HEK293 (cell line): ENCODE data around the gene ARV1.

Experiments
- GFI1B ChIP-seq: fragments of 450-650 bp; formaldehyde crosslinking; IDR thresholded peaks from 2 replicates; pipeline ENCODE4 v1.5.1; 2016; ENCODE audit warnings: missing biosample characterization, missing genetic modification characterization
- GLI4 ChIP-seq: fragments of 450-650 bp; formaldehyde crosslinking; IDR thresholded peaks from 2 replicates; pipeline ENCODE4 v1.5.1; 2016; ENCODE audit warnings: missing biosample characterization, missing genetic modification characterization
- IKZF3 ChIP-seq: fragments of 450-650 bp; IDR thresholded peaks from 2 replicates; pipeline ENCODE4 v1.5.0; 2018; ENCODE audit warnings: missing biosample characterization, mild to moderate bottlenecking, missing genetic modification characterization, moderate library complexity
- KLF1 ChIP-seq: fragments of 450-650 bp; formaldehyde crosslinking; IDR thresholded peaks from 2 replicates; pipeline ENCODE4 v1.5.1; 2016; ENCODE audit warnings: missing biosample characterization, missing genetic modification characterization
- MZF1 ChIP-seq: fragments of 450-650 bp; formaldehyde crosslinking; IDR thresholded peaks from 2 replicates; pipeline ENCODE4 v1.5.1; 2017; ENCODE audit warnings: missing biosample characterization, missing genetic modification characterization, borderline replicate concordance
- SP2 ChIP-seq: fragments of 450-650 bp; formaldehyde crosslinking; IDR thresholded peaks from 2 replicates; pipeline ENCODE4 v1.5.1; 2016; ENCODE audit warnings: missing biosample characterization, missing genetic modification characterization
- TSHZ1 ChIP-seq: fragments of 450-650 bp; formaldehyde crosslinking; IDR thresholded peaks from 2 replicates; pipeline ENCODE4 v1.5.1; 2016; ENCODE audit warnings: missing biosample characterization, missing genetic modification characterization, borderline replicate concordance
- ZBTB26 ChIP-seq: fragments of 450-650 bp; formaldehyde crosslinking; optimal IDR thresholded peaks from 2 replicates; pipeline ENCODE3; 2016; ENCODE audit warnings: missing biosample characterization, mild to moderate bottlenecking, missing genetic modification characterization
- ZBTB48 ChIP-seq: fragments of 450-650 bp; formaldehyde crosslinking; IDR thresholded peaks from 2 replicates; pipeline ENCODE4 v1.5.1; 2016; ENCODE audit warnings: missing biosample characterization, missing genetic modification characterization
- ZNF10 ChIP-seq: fragments of 450-650 bp; formaldehyde crosslinking; IDR thresholded peaks from 2 replicates; pipeline ENCODE4 v1.5.1; 2017; ENCODE audit warnings: missing biosample characterization, missing genetic modification characterization
- ZNF121 ChIP-seq: fragments of 450-650 bp; formaldehyde crosslinking; IDR thresholded peaks from 2 replicates; pipeline ENCODE4 v1.5.1; 2016; ENCODE audit warnings: missing biosample characterization, missing genetic modification characterization
- ZNF148 ChIP-seq: fragments of 450-650 bp; formaldehyde crosslinking; IDR thresholded peaks from 2 replicates; pipeline ENCODE4 v1.5.0; 2017; ENCODE audit warnings: missing biosample characterization, missing genetic modification characterization, borderline replicate concordance
- ZNF23 ChIP-seq: fragments of 450-650 bp; formaldehyde crosslinking; IDR thresholded peaks from 2 replicates; pipeline ENCODE4 v1.5.1; 2016; ENCODE audit warnings: missing biosample characterization, missing genetic modification characterization, borderline replicate concordance
- ZNF354C ChIP-seq: fragments of 450-650 bp; formaldehyde crosslinking; IDR thresholded peaks from 2 replicates; pipeline ENCODE4 v1.5.1; 2016; ENCODE audit warnings: missing biosample characterization, missing genetic modification characterization, low read depth, borderline replicate concordance
- ZNF37A ChIP-seq: fragments of 450-650 bp; IDR thresholded peaks from 2 replicates; pipeline ENCODE4 v1.5.1; 2018; ENCODE audit warnings: missing biosample characterization, missing genetic modification characterization
- ZNF501 ChIP-seq: fragments of 450-650 bp; formaldehyde crosslinking; IDR thresholded peaks from 2 replicates; pipeline ENCODE4 v1.5.1; 2016; ENCODE audit warnings: missing biosample characterization, missing genetic modification characterization
- ZNF558 ChIP-seq: fragments of 450-650 bp; formaldehyde crosslinking; IDR thresholded peaks from 2 replicates; pipeline ENCODE4 v1.5.1; 2016; ENCODE audit warnings: missing biosample characterization, missing genetic modification characterization
- ZNF560 ChIP-seq: fragments of 450-650 bp; formaldehyde crosslinking; IDR thresholded peaks from 2 replicates; pipeline ENCODE4 v1.5.1; 2017; ENCODE audit warnings: missing biosample characterization, missing genetic modification characterization, borderline replicate concordance
- ZNF621 ChIP-seq: fragments of 450-650 bp; formaldehyde crosslinking; IDR thresholded peaks from 2 replicates; pipeline ENCODE4 v1.5.1; 2017; ENCODE audit warnings: missing biosample characterization, missing genetic modification characterization
- ZNF707 ChIP-seq: fragments of 450-650 bp; formaldehyde crosslinking; IDR thresholded peaks from 2 replicates; pipeline ENCODE4 v1.5.1; 2016; ENCODE audit warnings: missing biosample characterization, missing genetic modification characterization
- ZSCAN4 ChIP-seq: fragments of 450-650 bp; formaldehyde crosslinking; IDR thresholded peaks from 2 replicates; pipeline ENCODE4 v1.5.1; 2017; ENCODE audit warnings: missing biosample characterization, missing genetic modification characterization
- TF ChIP-seq, protein P1 (sequence below): fragments of 450-650 bp; formaldehyde crosslinking; IDR thresholded peaks from 2 replicates; pipeline ENCODE4 v1.5.1; 2016; ENCODE audit warnings: missing biosample characterization, missing genetic modification characterization
- TF ChIP-seq, protein P2 (sequence below): fragments of 450-650 bp; formaldehyde crosslinking; IDR thresholded peaks from 2 replicates; pipeline ENCODE4 v1.5.1; 2016; ENCODE audit warnings: missing biosample characterization, missing genetic modification characterization

Gene ARV1

DNA sequence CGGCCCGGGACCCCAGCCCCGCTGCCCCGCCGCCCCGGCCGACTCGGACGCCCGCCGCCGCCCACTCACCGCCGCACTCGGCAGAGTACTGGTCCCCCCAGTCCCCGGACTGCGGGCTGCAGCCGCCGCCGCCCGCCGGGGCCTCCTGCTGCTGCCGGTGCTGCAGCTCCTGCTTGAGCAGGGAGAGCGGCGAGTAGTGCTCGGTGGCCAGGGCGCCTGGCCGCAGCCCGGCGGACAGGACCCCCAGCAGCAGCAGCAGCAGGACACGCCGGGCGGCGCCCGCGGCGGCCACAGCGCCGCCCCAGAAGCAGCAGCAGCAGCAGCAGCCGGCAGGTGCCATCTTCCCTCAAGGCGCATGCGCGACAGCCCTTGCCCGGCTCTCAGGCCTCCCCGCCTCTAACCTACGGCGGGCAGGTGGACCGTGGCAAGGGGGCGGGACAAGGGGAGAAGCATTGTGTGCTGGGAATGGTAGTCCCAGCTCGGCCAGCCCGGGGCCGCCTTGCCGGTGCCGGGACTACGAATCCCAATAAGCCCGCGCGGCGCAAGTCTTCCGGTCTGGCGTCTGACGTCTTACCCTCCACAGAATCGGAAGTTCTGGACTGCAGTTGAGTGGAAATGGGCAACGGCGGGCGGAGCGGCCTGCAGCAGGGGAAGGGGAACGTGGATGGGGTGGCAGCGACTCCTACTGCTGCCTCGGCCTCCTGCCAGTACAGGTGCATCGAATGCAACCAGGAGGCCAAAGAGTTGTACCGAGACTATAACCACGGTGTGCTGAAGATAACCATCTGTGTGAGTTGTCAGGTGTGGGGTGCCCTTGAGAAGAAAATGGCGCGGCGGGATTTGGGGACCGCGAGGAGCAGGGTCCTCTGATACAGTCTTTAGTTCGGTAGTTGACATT, at the start of gene ARV1, which contains the start of gene TTC13 (continued):
- TF ChIP-seq ZNF121, result no peak; the same call in 1 of the 2 replicates
- TF ChIP-seq ZBTB48, result peak; percentile 58; the same call in 1 of the 2 replicates
- TF ChIP-seq ZNF558 (tag by site-specific recombination), result peak; percentile 47; the same call in 1 of the 2 replicates
- no peak for TF ChIP-seq ZNF354C (tag by site-specific recombination)
- TF ChIP-seq GFI1B (tag by site-specific recombination), result no peak
- 0 out of 2 replicates have a peak, but pooled peaks have one; percentile 10 for TF ChIP-seq KLF1 (tag by site-specific recombination)
- TF ChIP-seq ZSCAN4 (tag by site-specific recombination), result peak; percentile 24; the same call in 1 of the 2 replicates
- TF ChIP-seq ZNF707, result no peak
- 0 out of 2 replicates have a peak, but pooled peaks have one; percentile 15 for TF ChIP-seq IKZF3 (tag by site-specific recombination)
- TF ChIP-seq ZNF621 (tag by site-specific recombination), result no peak
- TF ChIP-seq GLI4 (tag by site-specific recombination), result peak; percentile 35; the same call in 1 of the 2 replicates
- no peak for TF ChIP-seq ZNF37A
- TF ChIP-seq MZF1 (tag by site-specific recombination), result 0 out of 2 replicates have a peak, but pooled peaks have one; percentile 30
- no peak for TF ChIP-seq ZNF23 (tag by site-specific recombination)
- peak; percentile 99 for TF ChIP-seq ZNF501 (tag by site-specific recombination)
- TF ChIP-seq ZNF148 (tag by site-specific recombination), result no peak
- TF ChIP-seq, protein P1, sequence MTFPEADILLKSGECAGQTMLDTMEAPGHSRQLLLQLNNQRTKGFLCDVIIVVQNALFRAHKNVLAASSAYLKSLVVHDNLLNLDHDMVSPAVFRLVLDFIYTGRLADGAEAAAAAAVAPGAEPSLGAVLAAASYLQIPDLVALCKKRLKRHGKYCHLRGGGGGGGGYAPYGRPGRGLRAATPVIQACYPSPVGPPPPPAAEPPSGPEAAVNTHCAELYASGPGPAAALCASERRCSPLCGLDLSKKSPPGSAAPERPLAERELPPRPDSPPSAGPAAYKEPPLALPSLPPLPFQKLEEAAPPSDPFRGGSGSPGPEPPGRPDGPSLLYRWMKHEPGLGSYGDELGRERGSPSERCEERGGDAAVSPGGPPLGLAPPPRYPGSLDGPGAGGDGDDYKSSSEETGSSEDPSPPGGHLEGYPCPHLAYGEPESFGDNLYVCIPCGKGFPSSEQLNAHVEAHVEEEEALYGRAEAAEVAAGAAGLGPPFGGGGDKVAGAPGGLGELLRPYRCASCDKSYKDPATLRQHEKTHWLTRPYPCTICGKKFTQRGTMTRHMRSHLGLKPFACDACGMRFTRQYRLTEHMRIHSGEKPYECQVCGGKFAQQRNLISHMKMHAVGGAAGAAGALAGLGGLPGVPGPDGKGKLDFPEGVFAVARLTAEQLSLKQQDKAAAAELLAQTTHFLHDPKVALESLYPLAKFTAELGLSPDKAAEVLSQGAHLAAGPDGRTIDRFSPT, result peak; percentile 100
- 0 out of 2 replicates have a peak, but pooled peaks have one; percentile 39 for TF ChIP-seq TSHZ1 (tag by site-specific recombination)
- peak; percentile 41 for TF ChIP-seq ZBTB26 (tag by site-specific recombination)
- TF ChIP-seq, protein P2, sequence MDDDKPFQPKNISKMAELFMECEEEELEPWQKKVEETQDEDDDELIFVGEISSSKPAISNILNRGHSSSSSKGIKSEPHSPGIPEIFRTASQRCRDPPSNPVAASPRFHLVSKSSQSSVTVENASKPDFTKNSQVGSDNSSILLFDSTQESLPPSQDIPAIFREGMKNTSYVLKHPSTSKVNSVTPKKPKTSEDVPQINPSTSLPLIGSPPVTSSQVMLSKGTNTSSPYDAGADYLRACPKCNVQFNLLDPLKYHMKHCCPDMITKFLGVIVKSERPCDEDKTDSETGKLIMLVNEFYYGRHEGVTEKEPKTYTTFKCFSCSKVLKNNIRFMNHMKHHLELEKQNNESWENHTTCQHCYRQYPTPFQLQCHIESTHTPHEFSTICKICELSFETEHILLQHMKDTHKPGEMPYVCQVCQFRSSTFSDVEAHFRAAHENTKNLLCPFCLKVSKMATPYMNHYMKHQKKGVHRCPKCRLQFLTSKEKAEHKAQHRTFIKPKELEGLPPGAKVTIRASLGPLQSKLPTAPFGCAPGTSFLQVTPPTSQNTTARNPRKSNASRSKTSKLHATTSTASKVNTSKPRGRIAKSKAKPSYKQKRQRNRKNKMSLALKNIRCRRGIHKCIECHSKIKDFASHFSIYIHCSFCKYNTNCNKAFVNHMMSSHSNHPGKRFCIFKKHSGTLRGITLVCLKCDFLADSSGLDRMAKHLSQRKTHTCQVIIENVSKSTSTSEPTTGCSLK (tag by site-specific recombination), result no peak
- TF ChIP-seq SP2 (tag by site-specific recombination), result peak; percentile 100
- peak; percentile 99 for TF ChIP-seq ZNF10 (tag by site-specific recombination)
- TF ChIP-seq ZNF560 (tag by site-specific recombination), result no peak
